Stimulated activated CD4-positive, alpha-beta T cell treated with anti-CD3 and anti-CD28 coated beads, TNF-alpha, amount 100 ng/mL, for 48 hours (primary cell): Measurements from ENCODE around the gene AGBL4.

Experiments used
- DNase-seq, 3 donors: peaks; one replicate each; pipeline ENCODE4 v3.0.0-alpha.2; 2020; ENCODE audit warnings: low read depth in 3 of 3

The AGBL4 gene

DNA sequence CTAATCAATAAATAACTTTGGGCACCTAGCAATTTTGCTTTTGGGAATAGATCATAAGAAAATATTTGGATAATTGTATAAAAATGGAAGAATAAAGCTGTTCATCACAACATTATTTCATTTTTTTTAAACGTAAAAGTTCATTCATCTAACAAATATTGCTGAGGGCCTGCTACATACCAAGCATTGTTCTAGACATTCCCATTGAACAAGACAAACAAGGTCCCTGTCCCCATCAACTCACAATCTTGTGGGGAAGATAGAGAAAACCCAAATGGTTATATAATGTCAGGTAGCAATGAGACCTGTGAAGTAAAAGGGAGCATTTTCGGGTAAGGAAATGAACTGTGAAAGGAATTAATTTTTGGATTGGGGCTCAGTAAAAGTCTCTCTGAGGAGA is 1193.0 kb downstream of the AGBL4 start:
- no peak for DNase-seq

DNA sequence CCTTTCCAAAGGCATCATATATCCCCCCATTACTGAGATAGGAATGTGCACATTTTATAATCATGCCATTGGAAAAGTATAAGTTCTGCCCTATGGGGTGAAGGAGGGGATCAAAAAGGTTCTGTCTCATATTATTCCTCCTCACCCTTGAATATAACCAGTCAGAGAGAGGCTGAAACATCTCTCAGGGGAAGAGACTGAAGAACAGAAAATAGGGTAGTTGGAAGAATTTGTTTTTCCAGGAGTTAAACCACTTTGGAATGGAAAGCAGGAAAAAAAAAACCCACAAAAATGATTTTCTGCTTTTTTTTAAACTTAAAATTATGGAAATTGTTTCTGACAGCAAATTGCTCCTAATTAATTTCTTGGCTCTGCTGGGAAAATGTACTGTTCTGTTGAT is 1194.3 kb downstream of the AGBL4 start:
- no peak for DNase-seq

DNA sequence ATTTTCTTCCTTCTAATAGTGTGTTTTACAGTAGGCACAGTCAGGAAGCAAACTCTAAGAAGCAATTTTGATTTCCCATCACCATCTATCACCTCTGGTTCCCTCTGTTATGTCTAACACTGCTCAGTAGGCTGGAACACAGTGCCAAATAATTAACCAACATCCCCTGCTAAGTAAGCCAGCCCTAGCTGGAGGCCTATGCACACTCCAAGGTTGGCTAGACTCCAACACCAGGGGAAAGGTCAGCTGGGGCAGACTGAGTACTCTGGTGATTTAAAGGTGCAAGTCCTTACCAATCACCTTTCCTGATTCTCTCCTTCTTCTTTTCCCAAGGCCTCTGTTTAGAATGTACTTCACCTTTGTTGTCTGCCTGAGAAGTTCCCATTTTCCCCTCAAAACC is 1200.6 kb downstream of the AGBL4 start:
- DNase-seq: no peak

DNA sequence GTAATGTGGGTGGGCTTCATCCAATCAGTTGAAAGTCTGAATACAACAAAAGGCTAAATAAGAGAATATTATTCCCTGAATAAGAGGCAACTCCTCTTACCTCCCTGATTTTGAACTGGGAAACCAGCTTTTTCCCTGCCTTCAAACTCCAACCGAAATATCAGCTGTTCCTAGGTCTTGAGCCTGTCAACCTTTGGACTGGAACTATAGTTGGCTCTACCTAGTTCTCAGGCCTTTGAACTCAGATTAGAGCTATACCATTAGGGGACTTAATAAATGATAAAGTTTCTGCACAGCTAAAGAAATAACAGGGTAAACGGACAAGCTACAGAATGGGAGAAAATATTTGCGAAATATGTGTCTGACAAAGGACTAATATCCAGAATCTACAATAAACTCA is 1203.3 kb downstream of the AGBL4 start:
- DNase-seq: no peak

DNA sequence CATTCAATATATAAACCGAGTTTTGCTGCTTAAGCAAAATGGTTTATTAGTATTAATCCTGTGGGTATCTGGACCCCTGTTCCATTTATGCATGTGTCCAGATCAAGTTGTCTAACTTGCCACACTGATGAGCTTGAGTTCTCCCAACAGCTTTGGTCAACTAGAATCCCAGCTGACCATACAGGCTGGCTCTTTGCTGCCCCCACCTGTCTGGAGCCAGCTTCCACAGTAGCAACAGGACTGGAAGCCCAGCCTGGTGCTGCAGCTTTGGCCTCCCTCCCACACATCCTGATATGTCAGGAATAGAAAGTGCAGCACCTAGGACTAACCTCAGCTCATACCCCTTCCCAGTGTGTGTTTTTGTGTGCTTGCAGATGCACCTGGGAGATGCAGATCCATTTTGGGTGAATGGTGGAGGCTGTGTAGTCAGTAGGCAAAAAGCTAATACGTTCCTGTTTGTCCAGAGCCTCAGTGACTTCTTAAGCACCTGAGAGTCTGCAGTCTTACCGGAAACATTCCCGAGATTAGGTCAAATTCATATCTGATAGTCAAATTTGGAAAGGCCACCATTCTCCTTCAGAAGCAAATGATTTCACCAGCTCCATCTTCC is 1206.1 kb downstream of the AGBL4 start:
- DNase-seq: peak in 2 of 3 donors; percentile 2 to 3

DNA sequence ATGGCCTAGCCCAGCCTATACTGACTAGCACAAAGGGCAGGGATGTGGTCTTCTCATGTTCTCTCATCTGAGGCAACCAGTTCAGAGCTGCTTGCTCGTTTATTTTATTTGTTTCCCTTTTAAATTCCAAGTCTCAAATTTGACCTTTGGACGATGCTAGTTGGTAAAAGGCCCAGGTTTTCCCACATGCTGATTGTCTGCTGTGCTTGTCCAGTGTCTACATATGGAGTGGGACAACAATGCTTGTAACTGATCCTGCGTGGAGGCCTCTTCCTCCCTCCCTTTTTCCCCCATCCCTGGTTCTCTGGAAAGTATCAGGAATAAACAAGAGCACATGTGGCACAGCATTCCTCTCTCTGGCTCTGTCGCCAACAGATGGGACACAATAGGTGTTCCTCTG is 1213.0 kb downstream of the AGBL4 start:
- DNase-seq: no peak

DNA sequence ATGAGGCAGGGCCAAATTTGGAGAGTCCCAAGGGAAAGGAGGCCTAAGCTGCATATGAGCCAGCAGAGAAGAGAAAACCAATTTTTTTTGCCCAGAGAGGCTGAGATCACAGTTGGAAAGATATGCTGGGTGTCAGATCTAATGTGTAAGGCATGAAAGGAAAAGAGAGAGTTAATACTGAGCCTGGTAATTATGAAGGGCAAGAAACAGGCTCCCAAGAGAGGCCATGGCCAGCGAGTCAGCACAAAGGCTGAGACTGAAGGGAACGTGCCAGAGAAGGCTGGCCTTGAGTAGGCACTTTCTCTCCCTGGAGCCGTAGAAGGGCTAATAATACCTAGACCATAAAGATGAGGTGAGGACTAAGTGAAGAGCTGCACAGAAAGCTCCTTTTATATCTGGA is 1215.3 kb downstream of the AGBL4 start:
- no peak for DNase-seq

DNA sequence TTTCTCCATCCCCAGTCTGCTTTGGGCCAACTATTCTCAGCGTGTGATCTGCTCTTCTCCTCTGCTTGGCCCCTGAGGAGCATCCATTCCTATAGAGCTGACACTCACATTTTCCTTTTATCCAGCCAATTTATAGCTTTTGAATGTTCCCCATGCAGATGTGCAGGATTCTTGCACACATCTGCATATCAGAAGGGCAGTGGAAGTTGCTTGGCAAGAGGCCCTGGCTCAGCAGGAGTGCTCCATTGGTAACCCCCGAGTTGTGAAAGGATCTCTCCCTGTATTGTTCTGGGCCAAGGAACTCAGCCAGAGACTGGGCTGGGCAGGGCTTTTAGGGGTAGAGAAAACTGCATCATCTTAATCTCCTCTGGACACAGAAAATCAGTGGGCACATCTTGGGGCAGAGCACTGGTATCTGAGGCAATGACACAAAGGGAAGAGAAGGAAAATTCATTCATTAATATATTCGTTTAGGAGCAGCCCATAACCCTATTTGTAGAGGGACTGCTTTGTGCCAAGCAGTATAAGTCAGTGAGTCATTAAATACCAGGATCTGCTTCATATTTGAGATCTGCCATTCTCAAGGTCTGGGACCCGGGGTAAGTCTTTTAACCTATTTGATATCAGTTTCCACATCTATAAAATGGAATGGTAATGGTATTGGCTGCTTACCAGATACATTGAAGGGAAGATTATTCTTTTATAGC is 1216.0 kb downstream of the AGBL4 start:
- DNase-seq: no peak

DNA sequence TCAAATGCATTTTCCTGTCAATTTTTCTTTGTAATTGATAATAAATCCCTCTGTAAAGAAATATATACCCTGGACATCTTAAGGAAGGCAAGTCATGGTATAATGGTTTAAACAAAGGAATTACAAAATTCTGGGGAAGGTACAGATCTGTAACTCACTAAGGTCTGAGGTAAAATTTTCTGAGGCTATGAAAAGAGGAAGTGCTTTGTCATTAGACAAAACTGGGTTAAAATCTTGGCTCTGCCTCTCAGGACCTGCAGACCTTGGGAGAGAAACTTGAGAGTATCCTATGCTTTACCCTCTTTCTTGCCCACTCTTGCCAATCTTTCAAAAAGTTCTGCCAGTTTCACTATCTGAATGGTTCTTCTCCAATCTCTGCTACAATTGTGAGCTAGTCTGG is 1220.3 kb downstream of the AGBL4 start:
- no peak for DNase-seq

DNA sequence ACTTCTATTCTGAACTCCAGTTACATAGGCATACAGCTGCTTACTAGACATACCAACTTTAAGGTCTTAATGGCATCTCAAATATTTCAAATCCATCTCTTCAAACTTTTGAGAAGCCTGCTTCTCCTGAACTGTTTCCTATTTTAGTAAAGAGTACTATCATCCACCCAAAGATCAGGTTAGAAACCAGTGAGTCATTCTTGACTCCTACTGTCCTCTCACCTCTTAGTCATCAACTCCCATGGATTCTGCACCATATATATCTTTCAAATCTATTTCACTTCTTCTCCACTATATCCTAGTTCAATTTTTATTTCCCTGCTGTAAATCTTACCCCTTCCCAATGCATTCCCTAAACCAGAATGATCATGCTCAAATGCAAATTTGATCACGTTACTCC is 1228.9 kb downstream of the AGBL4 start:
- no peak for DNase-seq

DNA sequence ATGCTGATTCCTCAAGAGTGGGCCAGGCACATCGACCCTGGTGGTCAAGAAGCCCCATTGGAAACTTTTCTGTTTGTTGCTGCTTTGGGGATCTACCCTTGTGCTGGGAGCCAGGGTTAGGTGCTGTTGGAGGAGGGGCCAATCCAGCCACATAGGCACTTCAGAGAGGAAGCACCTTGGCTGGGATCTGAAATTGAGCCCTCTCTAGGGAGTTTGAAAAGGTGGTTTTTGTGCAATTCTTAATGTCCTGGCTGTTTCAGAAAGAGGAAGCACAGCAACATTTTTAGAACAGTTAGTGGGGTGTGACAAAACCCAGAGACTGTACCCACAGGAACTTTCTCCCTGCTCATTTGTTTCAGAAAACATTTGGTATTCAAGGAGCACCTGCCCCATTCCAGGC is 1229.9 kb downstream of the AGBL4 start:
- no peak for DNase-seq

DNA sequence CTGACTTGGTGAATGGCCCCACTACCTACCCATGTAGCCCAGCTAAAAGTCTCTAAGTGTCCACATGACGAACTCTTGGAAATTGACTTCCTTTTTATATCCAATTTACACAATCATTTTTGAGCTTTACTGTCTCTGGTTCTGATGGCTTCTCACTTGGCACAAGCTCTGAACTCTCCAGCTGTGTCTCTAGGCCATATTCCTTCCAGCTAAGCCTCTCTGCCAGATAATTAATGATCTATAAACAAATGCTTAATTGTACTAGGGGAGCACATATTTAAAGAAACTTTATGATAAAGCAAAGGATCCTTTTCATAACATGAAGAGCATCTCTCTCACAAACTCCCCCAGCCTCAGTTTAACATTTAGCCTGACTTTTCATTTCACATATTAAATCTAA is 1230.8 kb downstream of the AGBL4 start:
- DNase-seq: no peak

DNA sequence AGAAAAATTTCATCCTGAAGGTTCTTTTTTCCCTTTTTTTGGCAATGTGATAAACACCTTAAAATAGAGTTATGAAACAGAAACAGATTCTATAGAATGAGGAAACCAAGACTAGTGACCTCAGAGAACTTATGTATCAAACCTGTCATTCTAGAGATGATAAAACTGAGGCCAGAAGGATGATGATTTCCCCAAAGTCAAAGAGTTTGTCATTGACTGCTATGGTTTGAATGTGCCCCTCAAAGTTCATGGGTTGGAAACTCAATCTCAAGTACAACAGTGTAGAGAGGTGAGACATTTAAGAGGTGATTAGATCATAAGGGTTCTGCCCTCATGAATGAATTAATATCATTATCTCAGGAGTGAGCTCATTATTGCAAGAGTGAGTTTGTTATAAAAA is 1233.4 kb downstream of the AGBL4 start:
- DNase-seq: no peak

DNA sequence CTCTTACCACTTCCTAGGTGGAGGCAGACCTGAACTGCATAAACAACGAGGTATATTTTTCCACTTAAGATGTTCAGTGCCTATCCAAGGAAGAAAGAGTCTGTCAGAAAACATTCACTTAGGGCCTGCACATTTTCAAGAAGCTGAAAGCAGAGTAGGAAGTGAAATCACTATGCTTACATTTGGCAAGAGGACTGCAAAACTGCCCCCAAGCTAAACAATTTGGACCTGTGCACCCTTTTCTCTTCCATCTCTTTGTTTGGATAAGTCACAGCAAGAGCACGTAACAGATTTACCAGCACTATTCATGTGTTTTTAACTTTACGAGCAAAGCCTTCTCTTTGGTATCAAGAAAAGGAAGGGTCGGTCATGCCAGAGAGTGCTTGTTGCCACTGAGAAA is 1233.9 kb downstream of the AGBL4 start:
- no peak for DNase-seq

DNA sequence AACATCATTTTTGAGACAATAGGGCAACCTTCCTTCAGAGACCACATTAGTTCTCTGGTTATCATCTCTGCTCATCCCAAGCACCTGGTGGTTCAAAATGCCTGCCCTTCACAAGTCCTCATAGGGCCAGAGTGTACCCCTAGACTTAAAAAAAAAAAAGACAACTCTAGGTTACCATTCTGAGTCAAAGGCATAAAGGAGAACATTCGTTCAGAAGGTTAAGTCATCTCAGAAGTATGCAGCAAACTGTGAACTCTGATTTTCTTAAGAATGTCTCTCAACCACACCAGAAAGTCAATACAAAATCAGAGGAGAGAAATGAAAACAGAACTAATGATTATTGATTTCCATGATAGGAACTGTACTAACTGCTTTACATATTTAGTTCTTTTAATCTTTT is 1237.9 kb downstream of the AGBL4 start:
- DNase-seq: no peak

DNA sequence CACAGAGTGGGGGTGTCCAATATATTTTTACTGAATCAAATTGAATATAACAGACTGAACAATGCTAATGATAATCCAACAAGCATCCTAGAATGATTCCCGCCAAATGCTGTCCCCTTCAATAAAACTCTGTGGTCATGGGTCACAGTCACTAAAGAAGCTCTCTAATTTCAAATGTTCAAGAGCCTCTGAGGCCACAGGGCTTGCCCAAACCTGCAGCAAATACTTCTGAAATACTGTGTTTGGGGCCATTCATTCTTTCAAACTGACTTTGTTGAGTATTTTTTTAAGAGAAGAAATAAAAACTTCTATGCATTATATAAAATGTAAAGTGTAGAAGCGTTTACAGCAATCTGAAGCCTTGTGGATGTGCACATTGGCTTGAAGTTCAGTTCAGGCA is 1239.5 kb downstream of the AGBL4 start:
- no peak for DNase-seq

DNA sequence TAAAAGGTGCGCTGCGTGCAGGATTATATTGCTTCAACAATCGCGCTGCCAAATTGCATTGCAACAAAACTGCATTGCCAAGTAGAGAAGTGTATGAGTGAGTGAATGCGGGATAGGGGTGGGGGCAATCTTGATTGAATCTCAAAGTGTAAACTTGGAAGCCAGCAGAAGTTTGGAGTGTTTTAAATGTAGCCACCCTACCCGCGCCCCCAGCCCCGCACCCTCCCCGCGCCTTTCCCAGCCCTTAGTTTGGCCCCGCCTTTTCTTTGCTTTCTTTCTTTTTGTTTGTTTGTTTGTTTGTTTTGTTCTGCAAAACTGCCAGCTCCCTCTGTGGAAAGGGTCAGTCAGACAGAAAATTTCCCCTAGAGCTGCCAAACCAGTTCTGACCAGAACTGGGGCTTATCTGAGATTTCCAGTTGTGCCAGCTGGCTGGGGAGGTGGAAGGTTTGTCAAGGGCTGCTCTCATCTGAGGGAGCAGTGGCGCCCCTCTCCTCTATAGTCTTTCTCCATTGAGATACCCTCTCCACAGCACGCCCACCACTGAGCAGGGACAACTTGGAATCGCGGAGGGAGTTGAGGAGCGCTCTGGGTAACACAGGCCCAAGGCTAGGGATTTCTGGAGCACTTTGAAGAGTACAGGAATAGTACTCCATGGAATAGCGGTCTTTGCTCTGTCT is 1246.4 kb downstream of the AGBL4 start:
- DNase-seq: no peak

DNA sequence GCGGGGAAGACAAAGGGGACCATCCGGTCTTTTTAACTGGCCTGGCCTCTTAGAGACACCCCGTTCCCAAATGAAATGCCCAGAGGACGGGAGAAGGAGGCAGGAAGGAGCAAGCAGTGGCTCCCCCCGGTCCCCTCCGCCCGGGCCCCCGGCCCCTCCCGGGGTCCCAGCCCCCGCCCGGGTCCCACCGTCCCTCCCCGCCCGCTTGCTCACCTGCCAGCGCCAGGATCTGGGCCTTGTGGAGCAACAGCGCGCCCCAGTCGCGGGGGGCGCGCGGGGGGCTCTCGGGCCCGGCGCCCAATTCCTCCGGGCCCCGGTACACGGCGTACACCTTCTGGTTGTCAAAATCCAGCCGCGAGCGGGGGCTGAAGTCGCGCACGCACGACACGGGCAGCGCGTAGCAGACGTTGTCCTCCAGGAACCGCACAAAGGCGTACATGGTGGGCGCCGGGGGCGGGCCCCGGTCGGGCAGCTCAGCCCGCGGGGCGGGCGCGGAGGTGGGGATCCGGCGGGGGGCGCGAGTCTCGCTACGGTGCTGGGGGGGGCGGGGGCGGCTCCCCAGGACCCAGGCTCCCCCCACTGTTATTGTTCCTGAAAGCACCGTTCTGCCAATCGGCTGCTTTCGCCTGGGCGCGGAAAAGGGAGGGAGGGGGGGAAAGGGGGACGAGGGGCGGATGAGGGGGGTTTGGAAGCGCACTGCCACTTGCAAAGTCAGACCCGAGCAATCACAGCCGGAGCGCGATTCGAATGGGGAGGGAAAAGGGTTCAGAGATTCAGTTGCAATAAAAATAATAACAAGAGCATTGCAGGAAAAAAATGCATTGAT is 1247.1 kb downstream of the AGBL4 start, which contains the start of gene BEND5:
Gene BEND5 (minus strand): TSS at position 499 of the 826 bp plus-strand sequence. CDS start 60 bp downstream, at position 439.
- peak; percentile 19 to 32 (median 26) for DNase-seq

DNA sequence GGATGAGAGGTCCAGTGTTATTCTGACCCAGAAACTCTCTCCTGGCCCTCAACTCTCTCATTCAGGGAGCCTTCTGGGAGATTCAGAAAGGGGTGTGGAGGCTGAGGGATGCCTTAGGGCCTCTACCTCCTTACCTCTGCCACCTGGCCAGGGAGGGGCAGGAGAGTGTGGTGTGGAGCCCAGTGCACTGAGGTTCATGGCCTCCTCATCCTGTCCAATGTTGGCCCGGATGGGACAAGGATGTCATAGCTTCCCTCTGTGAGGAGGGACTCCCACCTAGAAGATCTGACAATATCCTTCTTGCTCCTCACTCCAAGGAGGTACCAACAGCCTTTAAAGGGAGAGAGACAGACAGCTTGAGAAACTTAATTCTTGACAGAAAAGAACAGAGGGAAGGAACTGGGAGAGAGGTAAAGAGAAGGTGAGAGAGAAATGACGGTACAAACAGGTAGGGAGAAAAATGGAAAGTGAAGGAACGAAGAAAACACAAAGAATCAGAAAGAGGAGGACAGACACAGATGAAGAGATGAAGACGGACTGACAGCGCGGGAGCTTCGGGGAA is 1247.8 kb downstream of the AGBL4 start:
- no peak for DNase-seq

DNA sequence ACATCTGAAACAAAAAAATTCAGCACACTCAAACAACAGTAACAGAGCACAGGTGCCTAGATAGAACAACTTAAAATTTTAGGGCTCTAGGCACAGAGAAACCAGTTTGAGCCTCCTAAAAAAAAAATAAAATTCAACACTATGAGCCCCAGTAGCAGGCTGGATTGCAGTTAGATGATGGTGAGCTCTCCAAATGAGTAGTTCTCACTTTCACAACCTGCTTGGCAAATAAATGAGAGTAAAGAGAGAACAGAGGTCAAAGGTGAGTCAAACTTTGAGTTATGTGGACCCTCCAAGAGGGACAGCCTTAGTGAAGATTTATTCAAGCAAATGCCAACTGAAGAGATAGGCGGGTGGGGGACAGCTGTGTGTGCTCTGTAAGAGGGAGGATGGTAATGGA is 1250.6 kb downstream of the AGBL4 start:
- no peak for DNase-seq

DNA sequence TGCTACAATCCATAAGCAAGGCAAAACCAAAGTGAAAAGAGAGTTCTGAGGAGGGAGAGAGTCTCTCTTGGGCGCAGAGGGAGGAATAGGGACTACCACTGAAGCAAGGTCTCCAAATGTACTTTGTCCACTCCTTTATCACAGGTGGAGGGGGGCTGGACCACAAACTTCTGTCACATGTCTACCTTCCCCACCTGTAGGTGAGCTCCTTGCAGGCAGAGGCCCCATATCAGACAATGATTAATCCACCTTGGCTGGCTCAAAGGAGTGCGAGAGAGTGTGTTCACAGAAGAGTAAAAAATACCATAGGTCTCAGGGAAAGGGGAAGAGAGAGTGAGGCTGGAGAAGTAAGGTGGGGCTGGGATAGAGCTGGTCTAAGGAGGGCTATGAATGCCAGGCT is 1251.5 kb downstream of the AGBL4 start:
- DNase-seq: no peak

DNA sequence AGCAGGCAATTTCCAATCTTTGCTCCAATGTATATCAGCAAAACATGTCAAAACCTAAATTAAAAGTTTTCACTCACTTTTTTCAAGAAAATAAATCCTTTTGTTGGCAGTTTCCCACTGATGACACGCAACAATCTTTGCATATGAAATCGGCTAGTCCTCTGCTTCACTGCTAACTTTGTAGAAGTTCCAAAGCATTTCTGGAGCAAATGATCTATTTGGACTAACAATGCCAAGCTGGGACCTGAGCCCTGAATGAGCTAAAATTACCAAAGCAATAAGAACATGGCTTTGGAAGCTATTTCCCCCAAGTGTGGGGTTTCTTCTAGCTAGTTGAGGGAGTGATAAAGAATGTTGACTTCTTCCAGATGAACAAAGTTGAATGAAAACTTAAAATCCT is 1252.2 kb downstream of the AGBL4 start:
- DNase-seq: no peak
